Adipocyte (in vitro differentiated cells): ENCODE results near the gene ADSL.
A peak's percentile ranks its signal among the peaks of the same experiment; 100 is the strongest.

ENCODE experiments used
- DNase-seq: peaks from one replicate; pipeline ENCODE4 v3.0.0-alpha.2; 2015; ENCODE audit warnings: low read depth
- H3K27me3 ChIP-seq: replicated peaks from 2 replicates; pipeline ENCODE4 v1.7.0; 2013; ENCODE audit warnings: mild to moderate bottlenecking, low read length, moderate library complexity; ENCODE audit not compliant: control insufficient read depth, insufficient read depth
- H3K36me3 ChIP-seq: 2 replicates; pipeline ENCODE4 v1.7.0; 2013; ENCODE audit warnings: low read length, mild to moderate bottlenecking, moderate library complexity; ENCODE audit not compliant: control insufficient read depth, insufficient read depth, severe bottlenecking
- H3K4me1 ChIP-seq: 2 replicates; pipeline ENCODE4 v1.7.0; 2013; ENCODE audit warnings: mild to moderate bottlenecking, low read length, moderate library complexity; ENCODE audit not compliant: control insufficient read depth, insufficient read depth
- H3K4me3 ChIP-seq: 2 replicates; pipeline ENCODE4 v1.7.0; 2013; ENCODE audit warnings: mild to moderate bottlenecking, low read length, moderate library complexity
- H3K9ac ChIP-seq: 2 replicates; pipeline ENCODE4 v1.7.0; 2013; ENCODE audit warnings: mild to moderate bottlenecking, low read length, moderate library complexity
- H3K9me3 ChIP-seq: 2 replicates; pipeline ENCODE4 v1.7.0; 2013; ENCODE audit warnings: mild to moderate bottlenecking, low read length, moderate library complexity; ENCODE audit not compliant: control insufficient read depth

ADSL gene

DNA sequence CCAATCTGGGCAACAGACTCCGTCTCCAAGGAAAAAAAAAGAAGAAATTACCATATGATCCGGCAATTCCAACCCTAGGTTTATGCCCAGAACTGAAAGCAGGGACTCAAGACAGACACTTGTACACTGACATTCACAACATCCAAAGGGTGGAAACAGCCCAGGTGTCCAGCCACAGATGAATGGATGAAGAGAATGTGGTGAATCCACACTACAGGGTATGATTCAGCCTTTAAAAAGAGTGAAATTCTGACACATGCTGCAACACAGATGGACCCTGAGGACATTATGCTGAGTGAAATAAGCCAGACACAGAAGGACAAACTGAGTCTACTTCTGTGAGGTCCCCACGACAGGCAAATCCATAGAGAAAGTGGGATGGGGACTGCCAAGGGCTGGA, 68.0 kb downstream of the ADSL start:
- H3K4me1 ChIP-seq: peaks cover 8% of the 10 kb centered on the region
- no peaks in the 10 kb centered on the region for H3K27me3 ChIP-seq
- H3K36me3 ChIP-seq: peaks cover 55% of the 10 kb centered on the region
- no peak for DNase-seq
- no peaks in the 10 kb centered on the region for H3K9me3 ChIP-seq
- no peak overlapping the region for H3K9ac ChIP-seq
- H3K4me3 ChIP-seq: no peak overlapping the region

DNA sequence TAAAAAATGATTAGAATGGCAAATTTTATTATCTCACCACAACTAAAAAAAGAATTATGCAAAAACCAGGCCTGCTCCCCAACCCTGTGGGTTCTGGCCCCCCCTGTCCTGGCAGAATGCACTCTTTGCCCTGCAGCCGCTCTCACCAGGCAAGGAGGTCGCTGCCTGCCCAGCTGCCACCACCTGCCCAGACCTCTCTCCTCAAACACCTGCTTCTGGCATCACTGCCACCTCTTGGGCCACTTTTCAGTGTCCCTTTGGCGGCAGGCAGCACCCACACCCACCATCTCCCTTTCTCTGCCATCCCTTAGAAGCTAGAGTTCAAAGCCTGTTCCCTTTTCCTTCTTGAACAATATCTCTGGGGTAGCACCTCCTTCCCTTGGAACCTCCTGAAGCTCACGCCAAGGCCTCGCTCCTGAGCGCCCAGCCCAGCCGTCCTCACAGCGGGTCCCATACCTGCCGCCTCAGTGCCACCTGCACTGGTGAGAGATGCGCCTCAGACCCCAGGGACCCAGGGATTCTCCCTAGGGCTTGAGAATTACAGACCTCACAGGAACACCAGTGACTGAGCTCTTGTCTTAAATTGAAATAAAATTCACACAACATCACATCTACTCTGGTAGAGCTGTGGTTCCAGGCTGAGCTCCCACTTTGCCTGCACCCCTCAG, 68.7 kb downstream of the ADSL start:
- no peaks in the 10 kb centered on the region for H3K27me3 ChIP-seq
- peak overlapping the region; percentile 12 for H3K9ac ChIP-seq
- no peak overlapping the region for H3K4me3 ChIP-seq
- peaks cover 55% of the 10 kb centered on the region for H3K36me3 ChIP-seq
- no peak for DNase-seq
- peaks cover 8% of the 10 kb centered on the region for H3K4me1 ChIP-seq
- H3K9me3 ChIP-seq: no peaks in the 10 kb centered on the region

DNA sequence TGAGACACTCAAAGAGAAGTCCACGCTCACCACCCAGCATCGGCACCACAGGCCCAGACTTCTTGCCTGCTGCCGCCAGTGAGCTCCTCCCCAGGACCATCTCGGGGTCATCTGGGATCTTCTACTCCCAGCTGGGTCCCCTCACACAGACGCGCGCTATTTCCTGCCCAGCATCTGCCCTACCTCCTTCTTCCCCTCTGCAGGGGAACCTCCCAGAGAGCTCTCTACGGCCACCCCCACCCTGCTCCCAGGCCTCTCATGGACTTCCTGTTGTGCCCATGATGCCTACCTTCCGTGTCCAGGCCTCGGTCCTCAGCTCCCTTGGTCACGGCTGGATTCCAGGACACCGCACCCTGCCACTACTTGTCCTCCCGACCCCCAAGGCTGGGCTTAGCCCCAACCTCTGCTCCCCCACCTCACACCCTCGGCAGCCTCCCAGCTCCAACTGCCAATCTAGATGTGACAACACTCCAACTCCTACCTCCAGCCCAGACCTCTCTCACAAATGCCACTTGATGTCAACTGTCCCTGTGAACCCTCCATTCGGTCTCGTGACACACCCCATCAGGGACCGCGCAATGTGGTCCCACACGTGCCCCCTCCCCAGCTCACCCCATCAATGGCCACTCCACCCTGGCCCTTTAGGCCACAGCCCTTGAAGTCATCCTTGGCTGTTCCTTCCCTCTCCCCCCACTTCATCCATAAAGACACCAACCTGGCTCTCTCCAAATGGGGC, 69.4 kb downstream of the ADSL start:
- DNase-seq: no peak

DNA sequence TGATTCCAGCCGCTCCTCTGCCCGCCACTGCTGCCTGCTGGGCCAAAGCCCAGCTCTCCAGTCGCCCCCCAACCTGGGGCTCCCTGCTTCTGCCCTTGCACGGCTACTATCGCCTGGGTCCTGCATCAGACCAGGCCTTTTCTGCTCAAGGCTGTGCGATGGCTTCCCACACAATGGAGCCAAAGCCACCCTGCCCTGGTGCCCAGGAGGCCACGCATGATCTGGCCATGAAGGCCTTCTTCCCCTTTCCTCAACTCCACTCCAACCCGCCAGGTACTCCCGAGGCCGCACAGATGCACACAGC, 69.9 kb downstream of the ADSL start:
- H3K36me3 ChIP-seq: peaks cover 55% of the 10 kb centered on the region
- no peak overlapping the region for H3K9ac ChIP-seq
- no peak overlapping the region for H3K4me3 ChIP-seq
- H3K27me3 ChIP-seq: no peaks in the 10 kb centered on the region
- peaks cover 8% of the 10 kb centered on the region for H3K4me1 ChIP-seq
- no peak for DNase-seq
- no peaks in the 10 kb centered on the region for H3K9me3 ChIP-seq

More for the DNA sequence above, 69.4 kb downstream of the ADSL start:
- peaks cover 8% of the 10 kb centered on the region for H3K4me1 ChIP-seq
- H3K9me3 ChIP-seq: no peaks in the 10 kb centered on the region
- H3K4me3 ChIP-seq: no peak overlapping the region
- no peak overlapping the region for H3K9ac ChIP-seq
- no peaks in the 10 kb centered on the region for H3K27me3 ChIP-seq
- peaks cover 55% of the 10 kb centered on the region for H3K36me3 ChIP-seq

DNA sequence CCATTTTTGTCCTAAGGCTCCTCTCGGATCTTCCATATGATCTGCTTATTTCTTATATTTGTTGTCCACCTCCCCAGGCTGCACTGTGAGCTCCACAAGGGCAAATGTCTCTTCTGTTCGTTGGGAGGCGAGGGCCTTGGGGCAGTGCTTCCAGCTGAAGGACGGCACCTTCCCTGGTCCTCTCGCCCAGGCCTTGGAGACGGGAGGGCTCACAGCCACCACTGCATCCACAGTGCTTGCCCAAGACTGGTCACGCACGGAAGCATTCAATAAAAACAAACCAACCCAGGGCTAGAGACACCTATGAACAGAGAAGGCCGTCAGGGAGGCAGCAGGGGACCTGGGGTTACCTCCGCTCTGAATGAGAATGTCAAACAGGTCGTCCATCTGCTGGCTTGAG, 70.3 kb downstream of the ADSL start:
- DNase-seq: no peak
- Histone ChIP-seq H3K27me3 (no peaks in the 10 kb centered on the region), H3K36me3 (peaks cover 55% of the 10 kb centered on the region), H3K9me3 (no peaks in the 10 kb centered on the region), H3K9ac (no peak overlapping the region), H3K4me1 (peaks cover 8% of the 10 kb centered on the region), H3K4me3 (no peak overlapping the region)

DNA sequence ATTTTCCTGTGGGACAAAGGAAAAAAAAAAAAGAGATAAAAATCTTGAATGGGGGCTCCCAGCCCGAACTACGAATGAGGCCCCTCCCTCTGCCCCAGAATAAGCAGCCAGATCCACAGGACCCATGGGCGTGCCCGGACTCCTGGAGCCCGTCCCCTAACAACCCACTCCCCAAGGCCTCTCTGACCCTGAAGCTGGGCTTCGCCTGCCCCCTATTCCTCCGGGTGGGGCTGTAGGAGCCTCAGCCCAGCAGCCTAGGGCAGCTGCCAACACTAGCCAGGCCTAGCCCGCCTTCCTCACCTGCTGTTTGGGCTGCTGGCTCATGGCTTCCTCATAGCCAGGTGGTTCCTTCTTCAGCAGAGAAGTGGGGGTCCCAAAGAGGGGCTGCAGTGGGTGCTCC, 70.7 kb downstream of the ADSL start:
- Histone ChIP-seq H3K9me3 (no peaks in the 10 kb centered on the region), H3K36me3 (peaks cover 55% of the 10 kb centered on the region), H3K27me3 (no peaks in the 10 kb centered on the region), H3K4me3 (no peak overlapping the region), H3K9ac (no peak overlapping the region), H3K4me1 (peaks cover 8% of the 10 kb centered on the region)
- DNase-seq: no peak

DNA sequence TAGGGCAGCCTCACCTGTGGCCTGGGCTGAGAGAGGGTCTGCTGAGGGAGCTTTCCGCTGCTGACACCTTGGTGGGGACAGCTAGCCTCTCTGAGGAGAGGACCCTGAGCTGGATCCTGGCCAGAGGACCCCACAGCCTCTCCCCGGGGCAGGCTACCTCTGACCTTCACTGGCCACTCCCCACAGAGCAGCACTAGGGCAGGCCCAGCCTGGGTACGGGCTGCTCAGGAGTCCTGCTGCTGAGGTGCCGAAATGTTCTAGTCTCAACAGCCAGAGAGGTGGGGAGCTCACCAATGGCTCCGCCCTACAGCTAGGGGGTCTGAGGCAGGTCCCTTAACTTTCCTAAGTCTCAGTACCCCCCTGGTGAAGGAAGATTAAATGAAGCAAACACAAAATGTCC, 71.6 kb downstream of the ADSL start:
- H3K4me1 ChIP-seq: peaks cover 8% of the 10 kb centered on the region

DNA sequence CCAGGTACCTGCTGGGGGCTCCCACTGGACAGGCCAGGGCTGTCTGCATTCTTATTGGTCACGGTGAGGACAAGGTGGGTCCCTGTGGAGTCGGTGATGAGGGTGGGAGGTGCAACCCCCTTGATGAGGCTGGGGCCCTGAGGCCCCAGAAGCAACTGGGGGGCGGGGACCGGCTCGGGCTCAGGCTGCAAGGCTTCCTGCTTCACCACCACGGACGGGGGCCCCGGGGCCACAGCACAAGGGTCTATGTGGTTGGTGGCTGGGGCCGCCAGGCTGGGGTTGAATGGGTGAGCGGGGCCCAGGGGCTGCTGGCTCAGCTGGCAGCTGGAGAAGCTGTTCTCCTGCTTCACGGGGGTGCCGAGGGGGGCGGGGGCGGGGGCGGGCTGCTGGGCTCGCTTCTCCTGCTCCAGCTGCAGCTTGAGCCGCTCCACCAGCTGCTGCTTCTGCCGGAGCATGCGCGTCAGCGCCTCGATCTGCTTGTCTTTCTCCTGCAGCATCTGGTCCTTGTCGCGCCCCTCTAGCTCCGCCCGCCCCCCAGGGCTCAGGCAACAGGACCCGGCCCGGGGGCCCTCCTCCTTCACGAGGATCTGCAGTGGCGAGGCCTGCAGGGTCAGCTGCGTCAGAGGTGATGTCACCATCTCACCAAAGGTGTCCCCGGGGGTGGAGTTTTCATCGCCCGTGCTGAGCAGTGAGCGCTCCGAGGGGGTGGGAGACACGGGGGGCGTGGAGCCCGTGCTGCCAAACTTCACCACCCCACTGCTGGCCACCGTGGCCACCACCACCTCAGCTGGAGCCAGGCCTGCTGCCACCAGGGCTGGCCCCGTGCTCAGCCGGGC, 72.3 kb downstream of the ADSL start:
- peaks cover 65% of the 10 kb centered on the region for H3K36me3 ChIP-seq
- no peak overlapping the region for H3K9ac ChIP-seq
- peaks cover 8% of the 10 kb centered on the region for H3K4me1 ChIP-seq
- H3K9me3 ChIP-seq: no peaks in the 10 kb centered on the region
- DNase-seq: no peak
- no peaks in the 10 kb centered on the region for H3K27me3 ChIP-seq
- no peak overlapping the region for H3K4me3 ChIP-seq

More for the DNA sequence above, 71.6 kb downstream of the ADSL start:
- no peak for DNase-seq
- no peaks in the 10 kb centered on the region for H3K9me3 ChIP-seq
- no peak overlapping the region for H3K4me3 ChIP-seq
- H3K9ac ChIP-seq: no peak overlapping the region
- H3K27me3 ChIP-seq: no peaks in the 10 kb centered on the region
- peaks cover 58% of the 10 kb centered on the region for H3K36me3 ChIP-seq

DNA sequence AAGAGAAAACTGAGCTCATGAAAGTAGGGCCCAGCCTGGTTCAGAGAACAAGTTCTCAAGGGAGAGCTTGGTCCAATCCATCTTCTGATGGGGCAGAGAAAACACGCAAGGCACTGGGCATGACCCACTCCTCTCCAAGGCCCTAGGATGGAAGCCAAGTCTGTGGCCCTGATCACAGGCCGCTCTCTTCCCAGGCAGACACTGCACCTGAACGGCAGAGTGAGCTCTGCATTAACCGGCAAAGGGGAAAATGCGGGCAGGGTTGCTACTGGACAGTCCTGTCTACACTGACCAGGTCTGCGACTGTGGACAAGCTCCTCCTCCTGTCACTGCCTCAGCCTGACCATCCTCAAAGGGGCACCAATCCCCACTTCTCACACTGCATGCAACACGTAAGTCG, 73.4 kb downstream of the ADSL start:
- DNase-seq: no peak
- Histone ChIP-seq H3K9ac (no peak overlapping the region), H3K4me3 (no peak overlapping the region), H3K4me1 (peaks cover 4% of the 10 kb centered on the region), H3K36me3 (peaks cover 72% of the 10 kb centered on the region), H3K27me3 (no peaks in the 10 kb centered on the region), H3K9me3 (no peaks in the 10 kb centered on the region)

DNA sequence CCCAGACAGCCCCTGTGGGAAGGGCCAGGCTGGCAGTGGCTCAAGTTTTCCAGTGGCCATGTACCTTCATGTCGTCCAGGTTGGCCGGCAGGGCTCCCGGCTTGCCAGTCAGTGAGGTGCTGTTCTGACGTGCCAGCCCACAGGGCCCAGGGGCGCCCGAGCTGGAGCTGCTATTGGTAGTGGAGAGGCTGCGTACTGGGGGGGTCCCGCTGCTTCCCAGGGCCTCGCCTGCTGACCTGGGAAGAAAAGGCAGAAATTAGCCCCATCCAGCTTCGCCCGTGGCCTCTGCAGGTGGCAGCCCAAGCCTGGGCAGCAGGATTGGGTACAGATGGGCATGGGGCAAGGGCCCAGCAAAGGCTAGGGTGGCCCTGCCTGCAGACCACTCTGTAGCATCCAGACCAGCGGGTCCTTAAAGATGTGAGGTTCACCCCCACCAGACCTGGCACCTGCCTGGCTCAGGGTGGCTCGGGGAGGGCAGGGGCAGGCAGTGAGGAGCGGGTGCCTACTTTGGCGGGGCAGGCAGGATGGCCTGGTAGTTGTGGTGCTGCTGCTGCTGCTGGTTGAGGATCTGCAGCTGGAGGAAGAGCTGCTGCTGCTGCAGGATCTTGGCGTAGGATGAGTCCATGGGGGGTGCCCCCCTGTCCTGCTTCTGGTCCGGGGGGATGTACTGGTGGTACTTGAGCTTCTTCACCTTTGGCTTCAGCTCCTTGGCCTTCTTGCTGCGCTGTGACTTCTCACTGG, 74.2 kb downstream of the ADSL start:
- Histone ChIP-seq H3K27me3 (no peaks in the 10 kb centered on the region), H3K4me3 (no peak overlapping the region), H3K4me1 (no peaks in the 10 kb centered on the region), H3K9ac (no peak overlapping the region), H3K36me3 (peaks cover 80% of the 10 kb centered on the region), H3K9me3 (no peaks in the 10 kb centered on the region)
- no peak for DNase-seq

DNA sequence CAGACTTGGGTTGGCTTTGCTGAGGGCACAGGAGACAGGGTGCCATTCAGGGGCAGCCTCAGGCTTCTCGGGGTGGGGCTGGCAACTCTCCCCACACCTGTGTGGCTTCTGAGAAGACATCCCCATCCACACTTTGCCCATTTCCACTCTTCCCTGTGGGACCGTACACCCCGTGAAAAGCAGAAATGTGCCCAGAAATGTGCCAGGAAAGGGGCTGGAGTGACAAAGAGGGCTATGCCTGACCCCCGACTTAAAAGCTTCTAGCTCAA, 74.7 kb downstream of the ADSL start:
- Histone ChIP-seq H3K9me3 (no peaks in the 10 kb centered on the region), H3K36me3 (peaks cover 81% of the 10 kb centered on the region), H3K4me3 (no peak overlapping the region)

More for the DNA sequence above, 74.7 kb downstream of the ADSL start:
- H3K27me3 ChIP-seq: no peaks in the 10 kb centered on the region
- DNase-seq: no peak
- H3K4me1 ChIP-seq: no peaks in the 10 kb centered on the region
- no peak overlapping the region for H3K9ac ChIP-seq
